HG02938 (cell line): ENCODE results near the gene ISG15.
"Not testable (repeated sequence)": the region's sequence is repeated elsewhere in the genome, so short reads cannot be mapped to it uniquely, and the experiment has no call there.

ENCODE experiments used
- ATAC-seq: cut with Tn5 transposase; IDR thresholded peaks from one replicate; pipeline ENCODE4 v1.9.1; 2021; ENCODE audit warnings: mild to moderate bottlenecking, moderate library complexity; ENCODE audit not compliant: unreplicated experiment

The ISG15 gene

GRCh38 chr1:974687-975328, 38.5 kb upstream of the ISG15 start:
- no peak for ATAC-seq

GRCh38 chr1:975365-975764, 37.9 kb upstream of the ISG15 start:
- ATAC-seq: no peak

GRCh38 chr1:975896-976683, 37.2 kb upstream of the ISG15 start:
- no peak for ATAC-seq

GRCh38 chr1:976791-977190, 36.5 kb upstream of the ISG15 start:
- ATAC-seq: not testable (repeated sequence)

- no peak for ATAC-seq
These were observed 35.0 kb upstream of the ISG15 start for GRCh38 chr1:978069-978834.

- ATAC-seq: no peak
These were observed 34.2 kb upstream of the ISG15 start for GRCh38 chr1:978835-979743.

- ATAC-seq: no peak
These were observed 33.6 kb upstream of the ISG15 start for GRCh38 chr1:979744-980072.

GRCh38 chr1:980137-980571, 33.1 kb upstream of the ISG15 start:
- no peak for ATAC-seq

GRCh38 chr1:980602-981395, 32.5 kb upstream of the ISG15 start:
- ATAC-seq: no peak

GRCh38 chr1:981491-981954, 31.8 kb upstream of the ISG15 start:
- ATAC-seq: no peak

- no peak for ATAC-seq
These were observed 31.2 kb upstream of the ISG15 start, which contains the start of gene PERM1 for GRCh38 chr1:981955-982558. TSS of gene PERM1 (minus strand) at chr1:982093. CDS start at chr1:981029, 1,064 bp downstream.

- no peak for ATAC-seq
These were observed 30.4 kb upstream of the ISG15 start for GRCh38 chr1:982765-983436.

GRCh38 chr1:983798-984475, 29.4 kb upstream of the ISG15 start:
- ATAC-seq: no peak

GRCh38 chr1:984476-984814, 28.9 kb upstream of the ISG15 start:
- no peak for ATAC-seq

GRCh38 chr1:985126-985525, 28.2 kb upstream of the ISG15 start:
- no peak for ATAC-seq

GRCh38 chr1:988061-988460, 25.2 kb upstream of the ISG15 start:
- not testable (repeated sequence) for ATAC-seq

GRCh38 chr1:991275-991674, 22.0 kb upstream of the ISG15 start:
- ATAC-seq: not testable (repeated sequence)

- no peak for ATAC-seq
These were observed 21.4 kb upstream of the ISG15 start for GRCh38 chr1:991895-992294.
